K562 (cell line): Measurements from ENCODE around the gene ULBP1. TPM values are rescaled to one million over a fixed set of nuclear protein-coding genes. Genes with fewer than 3 reads are reported as not detected.

ENCODE experiments used
- ATAC-seq: fragments of 200-7000 bp; cut with Tn5 transposase; 3 replicates; pipeline ENCODE4 v1.9.1; 2020; ENCODE audit warnings: moderate library complexity
- BruUV-seq: library from RNA; stranded (reverse); fragments of 400-500 nt; replicated peaks from 2 replicates; lab custom pipeline; 2021; lab: Mats Ljungman, UMichigan
- CTCF ChIA-PET: fragments of 300-600 bp; formaldehyde crosslinking; extraction: SDS; loops from one replicate; lab custom pipeline; 2021; ENCODE audit warnings: low intra/inter-chr PET ratio; lab: Yijun Ruan, JAX
- POLR2A ChIA-PET: fragments of 300-600, 350-650 bp; sonication (Branson Sonifier 250); formaldehyde crosslinking; extraction: SDS; loops from one replicate; lab custom pipeline; 2021; ENCODE audit warnings: antibody characterized with exemption, inconsistent platforms; lab: Yijun Ruan, JAX
- DNase-seq, 4 experiments: peaks; one replicate each; pipeline versions ENCODE4 v3.0.0 to v3.0.0-alpha.2; 2011 to 2018; ENCODE audit warnings: low spot score in 3 of 4, mixed read lengths in 3 of 4; ENCODE audit errors: extremely low read depth in 1 of 4
- FAIRE-seq: peaks from 2 replicates; lab custom pipeline; 2011; peaks lifted over from hg19 to GRCh38; lab: Jason Lieb, UNC
- H2AFZ ChIP-seq: 2 replicates; pipeline ENCODE4 v1.6.0; 2011; ENCODE audit warnings: low read depth, low read length, control low read depth, inconsistent platforms
- H3K27ac ChIP-seq: fragments of 200-600 bp; 3 replicates; pipeline ENCODE4 v1.8.0; 2011; ENCODE audit warnings: low read depth, mild to moderate bottlenecking, control low read depth, inconsistent platforms, low read length, moderate library complexity, mixed read lengths; ENCODE audit errors: extremely low read depth
- H3K27me3 ChIP-seq, 2 experiments: fragments of 300-600 bp in 1 of 2; 2 replicates in 1 of 2; 3 replicates in 1 of 2; pipeline versions ENCODE4 v1.6.0 to v1.8.0; 2011; ENCODE audit warnings: inconsistent platforms in 2 of 2, low read length in 2 of 2, mild to moderate bottlenecking in 1 of 2, mixed read lengths in 1 of 2, moderate library complexity in 1 of 2; ENCODE audit not compliant: control insufficient read depth in 2 of 2, insufficient read depth in 2 of 2
- H3K36me3 ChIP-seq: fragments of 300-600 bp; 3 replicates; pipeline ENCODE4 v1.8.0; 2011; ENCODE audit warnings: mild to moderate bottlenecking, low read length, inconsistent platforms; ENCODE audit not compliant: control insufficient read depth, insufficient read depth
- H3K4me1 ChIP-seq, 2 experiments: fragments of 200-600 bp in 1 of 2; replicated peaks in 1 of 2; 2 replicates in 1 of 2; 3 replicates in 1 of 2; pipeline versions ENCODE4 v1.5.1 to v1.8.0; 2011; ENCODE audit warnings: inconsistent platforms in 2 of 2, low read length in 2 of 2, mild to moderate bottlenecking in 1 of 2, mixed read lengths in 1 of 2, moderate library complexity in 1 of 2; ENCODE audit not compliant: control insufficient read depth in 2 of 2, insufficient read depth in 2 of 2
- H3K4me2 ChIP-seq: 2 replicates; pipeline ENCODE4 v1.6.1; 2011; ENCODE audit warnings: low read length, control low read depth, inconsistent platforms, mixed read lengths; ENCODE audit not compliant: insufficient read depth
- H3K4me3 ChIP-seq: fragments of 200-600 bp; sonication (generic), shearing (Covaris generic); 2 replicates; pipeline ENCODE4 v1.5.1; 2016; ENCODE audit warnings: control low read depth, inconsistent platforms
- H3K79me2 ChIP-seq: fragments of 200-600 bp; 3 replicates; pipeline ENCODE4 v1.8.0; 2011; ENCODE audit warnings: low read length, inconsistent platforms; ENCODE audit not compliant: control insufficient read depth, insufficient read depth
- H3K9ac ChIP-seq, 2 experiments: 2 replicates each; pipeline versions ENCODE4 v1.6.0 to v1.6.1; 2011; ENCODE audit warnings: low read depth in 2 of 2, low read length in 2 of 2, control low read depth in 1 of 2, inconsistent platforms in 1 of 2, mild to moderate bottlenecking in 1 of 2, mixed read lengths in 1 of 2; ENCODE audit not compliant: insufficient read depth in 1 of 2
- H3K9me1 ChIP-seq: one replicate; pipeline ENCODE4 v1.6.0; 2011; ENCODE audit warnings: inconsistent platforms, mild to moderate bottlenecking, low read length, moderate library complexity; ENCODE audit not compliant: control insufficient read depth, insufficient read depth
- H3K9me3 ChIP-seq: replicated peaks from 2 replicates; pipeline ENCODE4 v1.5.1; 2011; ENCODE audit warnings: low read depth, low read length, inconsistent platforms; ENCODE audit not compliant: control insufficient read depth, insufficient read depth
- H4K20me1 ChIP-seq: replicated peaks from 2 replicates; pipeline ENCODE4 v1.6.1; 2011; ENCODE audit warnings: low read length, inconsistent platforms, mixed read lengths; ENCODE audit not compliant: control insufficient read depth, insufficient read depth
- EHMT2 ChIP-seq: fragments of 450-650 bp; IDR thresholded peaks from 2 replicates; pipeline ENCODE4 v1.6.1; 2018; ENCODE audit warnings: antibody characterized with exemption
- ELF1 ChIP-seq: fragments of 200-800 bp; sonication (Bioruptor generic); IDR thresholded peaks from 2 replicates; pipeline ENCODE4 v1.6.1; 2016; ENCODE audit warnings: missing genetic modification characterization, missing compliant biosample characterization
- FOSL1 ChIP-seq: fragments of 200-800 bp; sonication (Bioruptor generic); conservative IDR thresholded peaks from 2 replicates; pipeline ENCODE4 v1.6.1; 2016; ENCODE audit warnings: missing genetic modification characterization, missing compliant biosample characterization
- L3MBTL2 ChIP-seq: fragments of 450-650 bp; IDR thresholded peaks from 2 replicates; pipeline ENCODE4 v1.6.1; 2016; ENCODE audit warnings: mild to moderate bottlenecking, moderate library complexity
- MAFG ChIP-seq: fragments of 450-650 bp; conservative IDR thresholded peaks from 2 replicates; pipeline ENCODE4 v1.6.1; 2016; ENCODE audit warnings: missing genetic modification characterization, missing compliant biosample characterization
- WGBS: fragments of 100-300 bp; shearing (Covaris generic); methylation state at CpG from one replicate; pipeline ENCODE4 v1.1.6; 2016; ENCODE audit warnings: low coverage, mixed read lengths; ENCODE audit not compliant: insufficient coverage; ENCODE audit errors: missing lambda C conversion rate; 5-methylcytosine and 5-hydroxymethylcytosine counted together
- in situ Hi-C: fragments of 300-500 bp; cut with MboI; formaldehyde crosslinking; loops from 4 replicates; pipeline ENCODE4 v1.15.0; 2018; ENCODE audit warnings: inconsistent platforms, mixed read lengths
- intact Hi-C: fragments of 100-400 bp; cut with micrococcal nuclease; formaldehyde crosslinking; loops from 2 replicates; pipeline ENCODE4 v1.14.2; 2022
- polyA plus RNA-seq, 8 experiments: library from polyadenylated mRNA; depleted of rRNA in 4 of 8; stranded (reverse) in 5 of 8; unstranded in 3 of 8; fragments of >200 nt; fragmentation: Nextera tagmentation in 2 of 8; fragmentation: Illumina TruSeq in 1 of 8; extraction: Ambion mirVana in 2 of 8; extraction: Trizol in 1 of 8; gene quantifications; 2 replicates each; pipeline versions ENCODE4 v1.2.1 to v1.2.3, GENCODE V29; 2011 to 2014; ENCODE audit warnings: inconsistent platforms in 1 of 8, missing spikeins in 1 of 8
- total RNA-seq, 7 experiments: library from RNA; depleted of rRNA in 6 of 7; stranded (reverse); fragments of >200 nt in 6 of 7; fragmentation: Illumina TruSeq in 2 of 7; extraction: Trizol in 2 of 7; gene quantifications; 2 replicates each; pipeline versions ENCODE4 v1.2.1 to v1.2.3, GENCODE V29; 2011 to 2021; ENCODE audit warnings: low replicate concordance in 1 of 7
- TF ChIP-seq, protein P1 (sequence below): sonication (generic); formaldehyde crosslinking; IDR thresholded peaks from 2 replicates; pipeline ENCODE4 v1.8.1; 2023; ENCODE audit warnings: missing genetic modification reagents, mild to moderate bottlenecking, borderline replicate concordance
- TF ChIP-seq, protein P2 (sequence below): sonication (generic); formaldehyde crosslinking; IDR thresholded peaks from 2 replicates; pipeline ENCODE4 v1.8.0; 2022; ENCODE audit warnings: mild to moderate bottlenecking, missing genetic modification reagents, borderline replicate concordance

The ULBP1 gene
- total and polyA plus RNA-seq, 9 of the 15 experiments (the other 6 are each of a cell fraction or from before 2014, with no cell fraction given), result 0.33 to 6.0 (median 2.5) TPM

DNA sequence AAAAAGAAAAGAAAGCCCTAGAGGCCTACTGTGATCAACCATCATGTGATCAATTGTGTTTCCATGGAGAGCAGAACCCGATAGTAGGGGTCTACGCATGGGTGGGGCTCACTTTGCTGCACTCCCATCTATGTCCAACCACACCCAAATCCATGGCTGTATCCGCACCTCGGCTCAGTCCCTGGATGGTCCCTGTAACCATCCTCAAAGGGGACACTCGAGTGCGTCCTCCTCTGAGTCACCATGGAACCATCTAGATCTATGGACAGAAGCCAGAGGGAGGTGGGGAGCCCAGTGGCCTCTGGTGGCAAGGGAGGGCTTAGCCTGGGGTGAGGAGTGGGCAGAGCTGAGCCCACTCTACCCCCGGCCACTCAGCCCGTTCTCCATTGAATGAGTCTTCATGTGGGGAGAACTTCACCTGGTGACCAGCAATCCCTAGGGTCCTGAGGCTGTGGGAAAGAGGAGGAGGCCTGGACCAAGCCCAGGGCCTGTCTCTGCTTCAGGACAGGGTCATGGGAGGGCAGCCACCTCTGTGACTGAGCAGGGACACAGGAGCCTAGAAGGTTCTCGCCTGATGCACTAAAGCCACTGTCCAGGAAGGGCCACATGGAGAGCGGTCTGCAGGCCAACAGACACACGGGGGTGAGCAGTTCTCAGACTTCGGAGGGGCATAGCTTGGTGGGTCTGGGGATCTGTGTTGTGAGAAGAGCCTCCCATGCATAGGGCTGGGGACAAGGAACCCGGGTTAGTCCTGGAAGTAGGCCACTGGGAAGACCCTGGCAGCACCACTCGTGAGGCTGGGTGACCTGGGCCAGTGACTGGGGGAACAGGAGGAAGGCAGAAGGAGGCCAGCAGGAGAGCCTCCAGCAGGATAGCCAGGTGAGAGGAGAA, 42.3 kb downstream of the ULBP1 start:
- peaks cover 10 to 32% of the 10 kb centered on the region in 2 experiments for H3K4me1 ChIP-seq
- peak overlapping the region; percentile 52 for H3K4me3 ChIP-seq
- WGBS, result 44% methylated on average over 14 of the region's 14 CpGs
- H3K36me3 ChIP-seq, result no peaks in the 10 kb centered on the region
- peak overlapping the region; percentile 40; the same call in 1 of the 3 replicates for H3K27ac ChIP-seq
- in situ Hi-C loops, result loop anchor here (5.0 kb wide), 1 partner anchor 69 kb away; no protein-coding TSS in a partner anchor
- peak overlapping the region; percentile 84 for H3K4me2 ChIP-seq
- H3K9ac ChIP-seq, result peak overlapping the region; percentile 44 to 91; a peak in 3 of 4 replicates
- H3K9me3 ChIP-seq, result no peaks in the 10 kb centered on the region
- FAIRE-seq (no peak), DNase-seq (peak in 1 of 4 experiments; percentile 20), ATAC-seq (no peak)
- ChIA-PET POLR2A (no interaction called here), CTCF (interaction anchor here (0.6 to 1.2 kb wide), 2 partner anchors 64 to 72 kb away, joined by 3 read pairs; no protein-coding TSS in a partner anchor)
- TF ChIP-seq ELF1 (tag), result 0 out of 2 replicates have a peak, but pooled peaks have one; percentile 8
- TF ChIP-seq MAFG (tag), result no peak
- TF ChIP-seq, protein P1, sequence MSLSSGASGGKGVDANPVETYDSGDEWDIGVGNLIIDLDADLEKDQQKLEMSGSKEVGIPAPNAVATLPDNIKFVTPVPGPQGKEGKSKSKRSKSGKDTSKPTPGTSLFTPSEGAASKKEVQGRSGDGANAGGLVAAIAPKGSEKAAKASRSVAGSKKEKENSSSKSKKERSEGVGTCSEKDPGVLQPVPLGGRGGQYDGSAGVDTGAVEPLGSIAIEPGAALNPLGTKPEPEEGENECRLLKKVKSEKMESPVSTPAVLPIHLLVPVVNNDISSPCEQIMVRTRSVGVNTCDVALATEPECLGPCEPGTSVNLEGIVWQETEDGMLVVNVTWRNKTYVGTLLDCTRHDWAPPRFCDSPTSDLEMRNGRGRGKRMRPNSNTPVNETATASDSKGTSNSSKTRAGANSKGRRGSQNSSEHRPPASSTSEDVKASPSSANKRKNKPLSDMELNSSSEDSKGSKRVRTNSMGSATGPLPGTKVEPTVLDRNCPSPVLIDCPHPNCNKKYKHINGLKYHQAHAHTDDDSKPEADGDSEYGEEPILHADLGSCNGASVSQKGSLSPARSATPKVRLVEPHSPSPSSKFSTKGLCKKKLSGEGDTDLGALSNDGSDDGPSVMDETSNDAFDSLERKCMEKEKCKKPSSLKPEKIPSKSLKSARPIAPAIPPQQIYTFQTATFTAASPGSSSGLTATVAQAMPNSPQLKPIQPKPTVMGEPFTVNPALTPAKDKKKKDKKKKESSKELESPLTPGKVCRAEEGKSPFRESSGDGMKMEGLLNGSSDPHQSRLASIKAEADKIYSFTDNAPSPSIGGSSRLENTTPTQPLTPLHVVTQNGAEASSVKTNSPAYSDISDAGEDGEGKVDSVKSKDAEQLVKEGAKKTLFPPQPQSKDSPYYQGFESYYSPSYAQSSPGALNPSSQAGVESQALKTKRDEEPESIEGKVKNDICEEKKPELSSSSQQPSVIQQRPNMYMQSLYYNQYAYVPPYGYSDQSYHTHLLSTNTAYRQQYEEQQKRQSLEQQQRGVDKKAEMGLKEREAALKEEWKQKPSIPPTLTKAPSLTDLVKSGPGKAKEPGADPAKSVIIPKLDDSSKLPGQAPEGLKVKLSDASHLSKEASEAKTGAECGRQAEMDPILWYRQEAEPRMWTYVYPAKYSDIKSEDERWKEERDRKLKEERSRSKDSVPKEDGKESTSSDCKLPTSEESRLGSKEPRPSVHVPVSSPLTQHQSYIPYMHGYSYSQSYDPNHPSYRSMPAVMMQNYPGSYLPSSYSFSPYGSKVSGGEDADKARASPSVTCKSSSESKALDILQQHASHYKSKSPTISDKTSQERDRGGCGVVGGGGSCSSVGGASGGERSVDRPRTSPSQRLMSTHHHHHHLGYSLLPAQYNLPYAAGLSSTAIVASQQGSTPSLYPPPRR (CRISPR knock-in tag), result no peak
- peak; percentile 60 for TF ChIP-seq FOSL1
- TF ChIP-seq EHMT2, result no peak
- TF ChIP-seq L3MBTL2, result peak; percentile 0; the same call in 1 of the 2 replicates
- TF ChIP-seq, protein P2, sequence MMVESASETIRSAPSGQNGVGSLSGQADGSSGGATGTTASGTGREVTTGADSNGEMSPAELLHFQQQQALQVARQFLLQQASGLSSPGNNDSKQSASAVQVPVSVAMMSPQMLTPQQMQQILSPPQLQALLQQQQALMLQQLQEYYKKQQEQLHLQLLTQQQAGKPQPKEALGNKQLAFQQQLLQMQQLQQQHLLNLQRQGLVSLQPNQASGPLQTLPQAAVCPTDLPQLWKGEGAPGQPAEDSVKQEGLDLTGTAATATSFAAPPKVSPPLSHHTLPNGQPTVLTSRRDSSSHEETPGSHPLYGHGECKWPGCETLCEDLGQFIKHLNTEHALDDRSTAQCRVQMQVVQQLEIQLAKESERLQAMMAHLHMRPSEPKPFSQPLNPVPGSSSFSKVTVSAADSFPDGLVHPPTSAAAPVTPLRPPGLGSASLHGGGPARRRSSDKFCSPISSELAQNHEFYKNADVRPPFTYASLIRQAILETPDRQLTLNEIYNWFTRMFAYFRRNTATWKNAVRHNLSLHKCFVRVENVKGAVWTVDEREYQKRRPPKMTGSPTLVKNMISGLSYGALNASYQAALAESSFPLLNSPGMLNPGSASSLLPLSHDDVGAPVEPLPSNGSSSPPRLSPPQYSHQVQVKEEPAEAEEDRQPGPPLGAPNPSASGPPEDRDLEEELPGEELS (CRISPR knock-in tag), result no peak
- H2AFZ ChIP-seq, result peak overlapping the region; percentile 91
- H4K20me1 ChIP-seq, result no peaks in the 10 kb centered on the region
- H3K9me1 ChIP-seq, result peaks cover 5% of the 10 kb centered on the region
- intact Hi-C loops, result loop anchor here (10.0 kb wide), 2 partner anchors 441 to 809 kb away; partner anchors contain the start of gene GINM1
- H3K79me2 ChIP-seq, result no peaks in the 10 kb centered on the region
- no TSS peak for BruUV-seq
- peaks cover 0 to 11% of the 10 kb centered on the region in 2 experiments; a peak in 3 of 5 replicates for H3K27me3 ChIP-seq
